ENCODE results near the gene KATNB1.

KATNB1 gene

DNA sequence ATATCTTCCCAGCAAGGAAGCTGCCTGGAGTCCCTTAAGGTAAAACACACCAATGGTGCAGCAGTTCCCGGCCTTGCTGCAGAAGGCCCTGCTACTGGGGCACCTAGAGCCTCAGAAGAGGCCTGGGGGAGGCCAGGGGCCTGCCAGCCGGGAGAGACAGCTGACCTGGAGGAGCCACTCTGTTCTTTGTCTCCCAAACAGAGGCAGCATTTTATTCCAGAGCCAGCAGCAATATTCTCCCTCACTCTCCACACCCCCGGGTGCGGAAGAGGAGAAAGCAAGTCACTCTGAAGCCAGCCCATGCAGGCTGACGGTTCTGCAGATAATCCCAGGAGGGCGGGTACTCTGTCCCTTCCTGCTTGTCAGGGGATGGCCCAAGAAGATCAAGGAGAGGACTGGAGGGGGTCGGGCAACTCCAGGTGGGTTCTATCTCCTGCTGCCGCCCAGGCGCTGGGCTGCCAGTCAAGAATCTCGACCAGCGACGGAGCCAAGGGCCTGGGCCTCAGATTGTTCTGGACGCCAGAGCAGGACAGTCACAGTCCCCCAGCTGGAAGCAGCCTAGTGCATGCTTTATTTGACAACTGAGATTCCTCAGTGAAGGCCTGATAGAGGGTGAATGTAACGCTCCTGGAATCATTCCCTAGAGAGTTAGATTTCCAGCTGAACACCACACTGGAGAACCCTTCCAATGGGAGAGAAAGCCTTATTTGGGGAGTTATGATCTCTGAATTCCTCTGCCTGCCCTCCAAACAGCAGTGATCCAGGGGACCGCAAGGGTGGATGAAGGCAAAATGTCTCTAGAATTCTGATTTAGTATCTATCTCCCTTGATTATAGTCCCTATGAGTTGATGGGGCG lies 67.8 kb downstream of the KATNB1 start:
- Mint-ChIP-seq H3K4me3 (peak overlapping the region; percentile 87 to 89), H3K36me3 (peaks cover 0 to 3% of the 10 kb centered on the region in 2 donors), H3K27me3 (peaks cover 58 to 62% of the 10 kb centered on the region in 2 donors), H3K27ac (peak overlapping the region; percentile 85), H3K9me3 (no peaks in the 10 kb centered on the region), H3K4me1 (peaks cover 25 to 37% of the 10 kb centered on the region in 2 donors)
- no peak for DNase-seq
- no peak for ATAC-seq (replicated peaks)

GRCh38 chr16:57804111-57804837 lies 68.7 kb downstream of the KATNB1 start:
- Mint-ChIP-seq H3K9me3 (no peaks in the 10 kb centered on the region), H3K4me3 (no peak overlapping the region), H3K27ac (no peak overlapping the region), H3K36me3 (peaks cover 0 to 3% of the 10 kb centered on the region in 2 donors), H3K4me1 (peaks cover 25 to 41% of the 10 kb centered on the region in 2 donors), H3K27me3 (peaks cover 53 to 59% of the 10 kb centered on the region in 2 donors)
- DNase-seq, result no peak
- ATAC-seq (replicated peaks), result no peak

GRCh38 chr16:57805176-57805575 lies 69.6 kb downstream of the KATNB1 start:
- peaks cover 22 to 40% of the 10 kb centered on the region in 2 donors for H3K4me1 Mint-ChIP-seq
- H3K9me3 Mint-ChIP-seq, result no peaks in the 10 kb centered on the region
- H3K27ac Mint-ChIP-seq, result no peak overlapping the region
- H3K27me3 Mint-ChIP-seq, result peaks cover 46 to 59% of the 10 kb centered on the region in 2 donors
- no peak for ATAC-seq (replicated peaks)
- peaks cover 0 to 3% of the 10 kb centered on the region in 2 donors for H3K36me3 Mint-ChIP-seq
- no peak for DNase-seq
- no peak overlapping the region for H3K4me3 Mint-ChIP-seq

All from stimulated activated naive B cell treated with anti-CD40 and anti-IgM and Interleukin-4, amounts not matched to agents 10 μg/mL and 1 μg/mL and 100 μg/mL, for 72 hours (primary cell).